A673 (cell line): ENCODE results near the gene ZP2.

Experiments used
- CTCF ChIP-seq: fragments of 300-800, 200-600 bp; sonication (generic); conservative IDR thresholded peaks from 2 replicates; pipeline ENCODE4 v1.5.1; 2017; ENCODE audit warnings: low read depth, mild to moderate bottlenecking, antibody characterized with exemption, low read length, moderate library complexity, mixed read lengths
- EZH2 ChIP-seq: fragments of 200-600 bp; sonication (generic); IDR thresholded peaks from 2 replicates; pipeline ENCODE4 v1.6.1; 2017; ENCODE audit warnings: borderline replicate concordance, low read depth, mild to moderate bottlenecking, mixed read lengths, antibody characterized with exemption, low read length; ENCODE audit not compliant: poor library complexity, severe bottlenecking

GRCh38 chr16:21162661-21163151 is 48.7 kb downstream of the ZP2 start:
- TF ChIP-seq CTCF (no peak), EZH2 (no peak)
